ENCODE measurements around the gene POU5F1.
"Not testable (repeated sequence)": the region's sequence is repeated elsewhere in the genome, so short reads cannot be mapped to it uniquely, and the experiment has no call there.

Gene POU5F1

DNA sequence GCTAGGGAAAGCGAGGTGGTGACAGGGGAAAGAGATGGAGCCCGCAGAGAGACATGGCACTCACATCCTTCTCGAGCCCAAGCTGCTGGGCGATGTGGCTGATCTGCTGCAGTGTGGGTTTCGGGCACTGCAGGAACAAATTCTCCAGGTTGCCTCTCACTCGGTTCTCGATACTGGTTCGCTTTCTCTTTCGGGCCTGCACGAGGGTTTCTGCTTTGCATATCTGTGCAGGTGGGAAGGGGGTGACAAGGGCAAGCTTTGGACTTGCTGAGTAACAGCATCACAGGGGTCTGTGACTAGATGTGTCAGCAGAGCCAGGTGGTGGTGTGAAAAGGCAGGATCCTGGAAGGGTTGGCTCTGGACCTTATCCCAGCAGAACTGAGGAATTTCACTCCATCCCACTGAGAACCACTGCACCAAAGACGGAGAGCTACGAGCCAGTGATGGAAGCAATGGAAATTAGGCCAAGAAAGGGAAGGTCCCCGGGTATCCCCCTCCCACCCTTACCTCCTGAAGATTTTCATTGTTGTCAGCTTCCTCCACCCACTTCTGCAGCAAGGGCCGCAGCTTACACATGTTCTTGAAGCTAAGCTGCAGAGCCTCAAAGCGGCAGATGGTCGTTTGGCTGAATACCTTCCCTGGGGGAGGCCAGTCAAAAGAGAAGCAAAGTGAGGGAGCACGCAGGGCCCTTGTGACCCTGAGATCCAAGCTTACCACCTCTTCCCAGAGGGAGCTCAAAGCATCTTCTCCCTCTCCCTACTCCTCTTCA is 5.2 kb downstream of the POU5F1 start:
- DNase-seq = not testable (repeated sequence)

DNA sequence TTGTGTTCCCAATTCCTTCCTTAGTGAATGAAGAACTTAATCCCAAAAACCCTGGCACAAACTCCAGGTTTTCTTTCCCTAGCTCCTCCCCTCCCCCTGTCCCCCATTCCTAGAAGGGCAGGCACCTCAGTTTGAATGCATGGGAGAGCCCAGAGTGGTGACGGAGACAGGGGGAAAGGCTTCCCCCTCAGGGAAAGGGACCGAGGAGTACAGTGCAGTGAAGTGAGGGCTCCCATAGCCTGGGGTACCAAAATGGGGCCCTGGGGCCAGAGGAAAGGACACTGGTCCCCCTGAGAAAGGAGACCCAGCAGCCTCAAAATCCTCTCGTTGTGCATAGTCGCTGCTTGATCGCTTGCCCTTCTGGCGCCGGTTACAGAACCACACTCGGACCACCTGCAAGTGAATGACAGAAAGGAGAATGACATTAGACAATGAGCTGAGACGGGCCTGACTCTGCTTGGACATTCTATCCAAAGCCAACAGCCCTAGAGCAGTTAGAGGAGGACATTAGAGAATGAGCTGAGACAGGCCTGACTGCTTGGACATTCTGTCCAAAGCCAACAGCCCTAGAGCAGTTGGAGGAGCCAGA is 5.9 kb downstream of the POU5F1 start:
- DNase-seq = not testable (repeated sequence)

DNA sequence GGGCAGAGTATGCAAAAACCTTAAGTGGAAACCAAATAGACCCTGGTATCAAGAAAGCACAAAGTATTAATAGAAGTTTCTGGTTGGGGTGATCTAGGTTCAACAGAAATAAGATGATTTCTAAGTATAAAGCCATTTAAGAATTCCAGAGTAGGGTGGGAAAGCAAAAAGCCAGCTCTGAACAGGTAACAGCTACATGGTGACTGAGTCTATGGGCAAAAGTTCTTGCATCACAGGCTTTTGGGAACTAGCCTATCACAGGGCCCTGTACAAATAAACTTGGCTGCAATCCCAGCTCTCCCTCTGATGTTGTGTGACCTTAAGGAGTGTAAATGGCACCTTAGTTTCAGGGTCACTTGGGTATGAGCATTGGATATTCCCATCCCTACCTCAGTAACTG is 6.6 kb downstream of the POU5F1 start:
- DNase-seq = no peak

DNA sequence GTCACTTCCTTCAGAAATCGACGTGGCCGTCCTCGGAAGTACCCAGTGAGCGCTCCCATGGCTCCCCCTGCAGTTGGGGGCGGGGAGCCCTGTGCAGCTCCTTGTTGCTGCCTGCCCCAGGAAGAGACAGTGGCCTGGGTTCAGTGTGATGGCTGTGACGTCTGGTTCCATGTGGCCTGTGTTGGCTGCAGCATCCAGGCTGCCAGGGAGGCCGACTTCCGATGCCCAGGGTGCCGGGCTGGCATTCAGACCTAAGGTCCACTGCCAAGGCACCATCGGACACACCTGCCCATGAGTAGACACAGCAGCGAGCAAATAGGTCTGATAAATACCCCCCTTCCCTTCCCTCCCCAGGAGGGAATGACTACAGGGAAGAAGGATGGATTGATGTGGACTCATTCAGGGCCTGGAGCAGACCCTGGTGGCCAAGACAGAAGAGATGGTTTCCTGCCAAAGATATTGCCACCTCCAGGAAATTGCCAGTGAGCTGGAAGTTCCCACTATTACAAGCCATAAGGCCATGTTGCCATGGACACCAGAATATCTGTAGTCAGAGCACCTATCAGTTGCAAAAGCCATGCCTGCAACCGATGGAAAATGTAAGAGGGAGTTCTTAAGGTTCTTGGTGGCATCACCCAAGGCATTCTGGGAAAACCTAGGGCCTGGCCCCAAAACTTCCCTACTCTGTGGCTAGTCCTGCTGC is 7.9 kb downstream of the POU5F1 start:
- DNase-seq = no peak

DNA sequence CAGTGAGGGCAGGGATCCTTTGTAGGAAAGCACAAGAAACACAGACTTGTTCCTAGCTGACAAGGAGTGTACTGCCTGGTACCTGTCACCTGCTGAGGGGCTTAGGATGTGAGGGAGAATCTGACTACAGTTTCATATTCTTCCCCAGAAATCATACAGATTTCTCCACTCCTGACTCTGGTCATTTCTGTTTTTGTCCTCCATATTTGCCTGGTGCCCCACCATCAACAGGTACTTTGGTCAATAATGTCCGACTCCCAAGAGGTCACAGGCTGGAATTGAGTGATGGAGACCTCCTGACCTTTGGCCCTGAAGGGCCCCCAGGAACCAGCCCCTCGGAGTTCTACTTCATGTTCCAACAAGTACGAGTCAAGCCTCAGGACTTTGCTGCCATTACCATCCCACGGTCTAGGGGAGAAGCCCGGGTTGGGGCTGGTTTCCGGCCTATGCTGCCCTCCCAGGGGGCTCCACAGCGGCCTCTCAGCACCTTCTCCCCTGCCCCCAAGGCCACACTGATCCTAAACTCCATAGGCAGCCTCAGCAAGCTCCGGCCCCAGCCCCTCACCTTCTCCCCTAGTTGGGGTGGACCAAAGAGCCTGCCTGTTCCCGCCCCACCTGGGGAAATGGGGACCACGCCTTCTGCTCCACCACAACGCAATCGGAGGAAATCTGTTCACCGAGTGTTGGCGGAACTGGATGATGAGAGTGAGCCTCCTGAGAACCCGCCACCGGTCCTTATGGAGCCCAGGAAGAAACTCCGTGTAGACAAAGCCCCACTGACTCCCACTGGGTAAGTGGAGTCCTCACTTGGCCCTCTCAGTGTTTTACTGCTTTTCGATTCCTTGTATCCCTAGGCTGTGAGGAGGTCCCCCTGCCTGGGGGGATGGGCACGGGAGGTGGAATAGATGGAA is 9.0 kb downstream of the POU5F1 start:
- DNase-seq = no peak

DNA sequence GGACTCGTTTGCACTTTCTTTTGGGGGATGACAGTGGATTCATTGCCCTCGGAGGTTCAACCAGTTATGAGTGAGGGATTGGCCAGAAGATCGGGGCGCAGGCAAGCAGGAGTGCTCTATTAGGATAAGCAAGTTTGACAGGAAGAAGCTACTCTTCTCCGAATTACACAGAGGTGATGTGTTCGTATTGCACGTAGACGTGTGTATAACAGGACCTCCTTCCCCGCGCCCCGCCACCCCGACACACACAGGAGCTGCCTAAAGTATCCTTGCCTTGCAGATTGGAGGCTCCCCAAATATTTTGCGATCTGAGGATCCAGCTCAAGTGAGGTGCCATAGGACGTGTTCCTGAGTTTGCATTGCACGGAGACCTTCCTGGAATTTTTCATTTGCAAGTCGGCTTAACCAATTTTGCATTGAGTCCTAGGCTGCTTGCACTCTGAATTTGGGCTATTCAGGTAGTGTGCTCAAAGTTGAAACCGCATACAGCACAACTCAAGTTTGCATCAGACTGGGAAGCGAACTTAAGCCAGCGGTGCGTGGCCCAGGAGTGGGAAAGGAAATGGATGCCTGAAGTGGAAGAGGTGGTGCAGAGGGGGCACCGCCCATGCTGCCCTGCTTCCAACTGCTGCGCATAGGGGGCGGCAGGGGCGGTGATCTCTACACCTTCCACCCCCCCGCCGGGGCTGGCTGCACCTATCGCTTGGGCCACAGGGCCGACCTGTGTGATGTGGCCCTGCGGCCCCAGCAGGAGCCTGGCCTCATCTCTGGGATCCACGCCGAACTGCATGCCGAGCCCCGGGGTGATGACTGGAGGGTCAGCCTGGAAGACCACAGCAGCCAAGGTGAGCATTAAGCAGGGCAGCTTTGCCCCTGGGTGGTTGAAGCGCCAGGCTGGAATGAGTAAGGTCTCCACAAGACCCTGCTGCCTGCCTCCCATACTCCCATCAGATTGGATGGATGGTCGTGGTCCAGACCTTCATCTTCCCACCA is 11.3 kb downstream of the POU5F1 start:
- peak in 2 of 4 experiments; percentile 5 to 7 for DNase-seq

DNA sequence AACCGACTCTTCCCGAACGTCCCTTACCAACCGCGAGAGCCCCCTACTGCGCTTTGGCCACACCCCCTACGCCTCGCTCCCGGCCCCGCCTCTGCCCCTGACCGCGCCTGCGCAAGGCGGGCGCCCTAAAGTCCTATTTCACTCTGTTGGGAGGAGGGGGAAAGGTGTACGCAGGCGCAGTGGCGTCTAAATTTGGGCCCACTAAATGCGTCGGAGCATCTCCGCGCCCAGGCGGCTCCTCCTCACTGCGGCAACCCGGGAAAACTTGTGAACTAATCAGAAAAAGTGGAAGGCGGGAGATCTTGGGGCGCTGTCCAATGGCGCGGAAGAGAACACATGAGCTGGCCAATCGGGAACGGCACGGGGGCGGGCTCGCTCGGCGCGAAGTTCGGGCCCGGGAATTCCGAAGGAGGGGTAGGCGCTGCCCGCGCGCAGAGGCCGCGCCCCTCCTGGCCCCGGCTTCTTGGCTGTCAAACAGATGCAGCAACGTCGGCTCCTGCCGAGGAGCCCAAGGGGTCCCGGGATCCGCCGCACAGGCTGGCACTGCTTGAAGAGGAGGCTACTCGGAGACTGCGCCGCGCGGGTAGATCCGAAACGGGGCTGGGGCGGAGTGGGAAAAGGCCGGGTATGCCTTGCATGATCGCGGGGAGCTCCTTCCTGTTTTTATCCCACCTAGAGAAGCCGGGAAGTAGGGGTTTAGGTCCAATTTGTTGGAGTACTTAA is 12.2 kb downstream of the POU5F1 start, which contains the start of gene TCF19:
TSS of gene TCF19 (plus strand) at position 450 of the 723 bp plus-strand sequence. CDS start 881 bp downstream, outside the sequence.
- DNase-seq = peak; percentile 97 to 98 (median 98)

DNA sequence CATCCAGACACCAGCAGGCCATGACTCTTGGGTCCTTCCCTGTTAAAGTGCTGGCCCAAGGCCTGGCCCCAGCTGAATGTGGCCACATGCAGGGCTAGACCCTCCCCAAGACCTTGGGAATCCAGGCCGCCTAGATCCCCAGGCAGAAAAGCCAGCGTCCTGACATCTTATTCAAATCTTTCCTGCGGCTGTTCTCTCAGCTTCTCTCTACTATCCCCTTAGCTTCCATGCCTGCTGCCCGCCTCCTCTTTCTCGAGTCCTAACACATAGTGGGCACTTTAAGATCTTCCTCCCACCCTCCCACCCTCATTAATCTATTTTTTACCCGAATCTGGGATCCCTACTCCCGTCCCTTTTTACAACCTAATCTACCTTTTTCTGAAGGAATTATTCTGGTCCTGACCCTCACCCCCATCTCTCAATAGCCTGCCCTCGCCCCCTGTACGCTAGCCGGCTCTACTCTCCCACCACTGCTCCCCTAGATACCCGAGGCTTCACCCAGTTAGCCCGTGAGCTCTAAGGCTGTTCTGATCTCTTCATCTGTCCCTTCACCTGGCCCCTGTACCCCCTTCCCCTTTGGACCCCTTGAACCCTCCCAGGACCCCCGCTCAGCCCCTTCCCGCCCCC is 12.9 kb downstream of the POU5F1 start, which contains the start of gene CCHCR1:
TSS of gene CCHCR1 (minus strand) at position 290 of the 627 bp plus-strand sequence. CDS start at position 88, 202 bp downstream.
- no peak for DNase-seq

DNA sequence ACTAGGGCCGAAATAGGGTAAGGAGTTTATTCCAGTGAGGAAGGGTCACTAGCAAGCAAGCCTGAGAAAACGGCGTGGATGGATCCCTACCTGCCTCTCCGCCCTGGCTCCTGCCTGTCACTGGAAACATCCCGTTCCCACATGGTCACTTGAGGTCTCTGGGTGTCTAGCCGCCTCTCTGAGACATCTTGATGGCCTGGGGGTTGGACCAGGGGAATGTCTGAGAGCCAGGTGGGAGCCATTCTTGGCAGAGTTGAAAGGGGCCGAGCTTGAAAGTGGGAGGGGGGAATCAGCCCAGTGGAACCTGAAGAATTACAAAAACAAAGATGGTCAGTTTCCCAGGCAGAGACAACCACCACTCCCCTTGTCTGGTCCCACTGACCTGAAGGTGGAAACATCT is 13.8 kb downstream of the POU5F1 start:
- no peak for DNase-seq

DNA sequence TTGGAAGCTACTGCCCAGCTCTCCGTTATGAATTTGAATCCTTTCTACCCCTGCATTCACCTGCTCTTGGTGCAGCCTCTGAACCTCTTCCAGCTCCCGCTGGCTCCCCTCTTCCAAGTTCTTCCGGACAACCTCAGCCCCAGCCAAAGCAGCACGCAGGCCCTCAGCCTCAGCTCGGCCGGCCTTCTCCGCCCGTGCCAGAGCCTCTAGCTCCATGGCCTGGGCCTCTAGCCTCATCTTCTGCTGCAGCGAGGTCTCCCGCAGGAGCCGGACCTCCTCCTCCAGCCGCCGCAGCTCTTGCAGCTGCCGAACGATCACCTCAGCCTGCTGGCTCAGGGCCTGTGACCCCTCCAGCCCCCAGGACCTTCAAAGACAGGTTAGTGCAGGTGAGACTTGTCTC is 16.0 kb downstream of the POU5F1 start:
- no peak for DNase-seq

DNA sequence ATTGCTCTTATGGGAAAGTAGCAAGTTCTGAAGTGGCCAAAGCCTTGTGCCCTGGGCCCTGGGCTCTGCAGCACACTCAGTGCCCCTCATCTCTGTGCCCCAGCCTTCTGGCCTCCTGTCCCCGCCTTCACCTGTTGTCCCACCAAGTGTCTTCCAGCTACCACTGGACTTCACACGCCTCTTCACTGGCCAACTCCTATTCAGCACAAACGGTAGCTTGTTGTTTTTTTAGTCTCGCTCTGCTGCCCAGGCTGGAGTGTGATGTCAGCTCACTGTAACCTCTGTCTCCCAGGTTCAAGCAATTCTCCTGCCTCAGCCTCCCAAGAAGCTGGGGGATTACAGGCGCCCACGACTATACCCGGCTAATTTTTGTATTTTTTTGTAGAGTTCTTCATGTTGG is 17.7 kb downstream of the POU5F1 start:
- no peak for DNase-seq

DNA sequence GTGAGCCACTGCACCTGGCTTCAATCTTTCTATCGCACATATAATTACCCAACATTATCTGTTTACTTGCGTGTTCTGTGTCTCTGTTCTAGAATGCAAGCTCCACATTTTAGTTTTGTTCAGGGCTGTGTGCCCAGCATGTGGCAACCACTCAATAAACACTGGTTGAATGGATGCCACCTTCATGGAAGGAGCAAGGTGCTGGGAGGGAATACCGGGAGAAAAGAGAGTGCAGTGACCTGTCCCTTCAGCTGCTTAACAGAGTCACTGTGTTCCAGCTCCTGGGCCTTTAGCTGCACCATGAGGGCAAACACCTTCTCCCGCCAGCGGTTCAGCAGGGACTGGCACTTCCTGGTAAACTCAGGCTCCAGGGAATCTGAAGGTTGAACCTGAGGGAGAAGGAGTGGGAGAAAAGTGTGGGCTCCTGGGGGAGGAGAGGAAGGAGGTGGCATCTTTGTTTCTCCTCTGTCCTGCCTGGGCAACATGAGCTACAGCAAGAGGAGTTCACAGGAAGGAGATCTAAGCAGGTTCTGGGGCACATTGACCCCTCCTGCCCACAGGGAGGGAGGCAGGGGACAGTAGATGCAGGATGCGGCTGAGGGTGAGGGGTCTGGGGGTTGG is 20.5 kb downstream of the POU5F1 start:
- no peak for DNase-seq

DNA sequence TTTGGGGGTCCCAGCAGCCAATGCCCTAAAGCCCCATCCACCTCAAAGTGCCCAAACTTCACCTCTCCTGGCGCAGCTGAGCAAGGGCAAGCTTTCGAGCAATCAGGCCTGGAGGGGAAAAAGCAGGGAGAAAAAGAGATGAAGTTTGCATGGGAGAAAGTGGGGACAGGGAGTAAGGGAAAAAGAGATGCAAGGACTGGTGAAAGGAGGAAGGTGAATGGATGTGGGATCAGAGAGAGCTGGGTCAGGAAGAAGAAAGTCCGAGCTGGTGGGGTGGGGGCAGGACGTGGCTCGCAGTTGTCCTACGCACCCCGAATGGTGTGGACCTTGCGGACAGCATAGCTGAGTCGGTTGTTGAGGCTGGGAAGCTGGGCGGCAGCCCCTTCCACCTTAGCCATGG is 25.1 kb downstream of the POU5F1 start:
- no peak for DNase-seq

DNA sequence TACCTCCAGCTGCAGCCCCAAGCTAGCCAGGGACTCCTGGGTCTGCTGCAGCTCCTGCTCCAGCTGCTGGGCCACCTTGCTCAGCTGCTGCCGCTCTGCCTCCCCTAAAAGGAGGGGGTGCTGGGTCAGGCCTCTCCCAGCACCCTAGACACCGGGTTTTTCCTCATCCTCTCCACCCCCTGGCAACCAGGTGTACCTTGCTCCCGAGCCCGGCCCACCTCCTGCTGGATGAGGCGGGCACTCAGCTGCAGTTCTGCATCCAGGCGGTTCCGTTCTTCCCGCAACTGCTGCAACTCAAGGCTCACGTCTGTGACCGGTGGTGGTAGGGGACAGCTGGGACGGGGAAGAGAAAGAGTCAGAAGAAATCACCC is 25.5 kb downstream of the POU5F1 start:
- no peak for DNase-seq

DNA sequence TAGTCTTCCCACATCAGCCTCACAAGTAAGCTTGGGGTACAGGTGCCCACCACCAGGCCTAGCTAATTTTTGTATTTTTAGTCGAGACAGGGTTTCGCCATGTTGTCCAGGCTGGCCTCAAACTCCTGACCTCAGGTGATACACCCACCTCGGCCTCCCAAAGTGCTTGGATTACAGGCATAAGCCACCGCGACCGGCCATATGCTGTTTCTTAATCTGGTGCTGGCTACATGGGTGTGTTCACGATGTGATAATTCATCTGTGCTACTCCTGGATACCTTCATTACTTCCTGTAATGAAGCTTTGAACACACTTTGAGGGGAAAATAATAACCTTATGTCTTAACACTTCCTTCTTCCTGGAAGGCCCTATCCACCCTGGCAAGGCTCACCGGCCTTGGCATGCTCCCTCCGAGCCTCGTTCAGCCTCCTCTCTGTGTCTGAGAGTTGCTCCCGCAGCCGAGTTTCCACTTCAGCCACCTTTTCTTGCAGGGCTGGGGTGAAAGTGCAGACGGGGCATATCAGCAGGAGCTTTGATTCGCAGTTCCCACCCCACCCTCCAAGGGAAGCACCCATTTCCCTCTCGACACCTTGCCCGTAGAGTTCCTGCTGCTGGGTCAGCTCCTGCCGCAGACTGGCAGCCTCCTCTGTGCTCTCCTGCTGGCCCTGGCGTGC is 26.0 kb downstream of the POU5F1 start:
- no peak for DNase-seq

DNA sequence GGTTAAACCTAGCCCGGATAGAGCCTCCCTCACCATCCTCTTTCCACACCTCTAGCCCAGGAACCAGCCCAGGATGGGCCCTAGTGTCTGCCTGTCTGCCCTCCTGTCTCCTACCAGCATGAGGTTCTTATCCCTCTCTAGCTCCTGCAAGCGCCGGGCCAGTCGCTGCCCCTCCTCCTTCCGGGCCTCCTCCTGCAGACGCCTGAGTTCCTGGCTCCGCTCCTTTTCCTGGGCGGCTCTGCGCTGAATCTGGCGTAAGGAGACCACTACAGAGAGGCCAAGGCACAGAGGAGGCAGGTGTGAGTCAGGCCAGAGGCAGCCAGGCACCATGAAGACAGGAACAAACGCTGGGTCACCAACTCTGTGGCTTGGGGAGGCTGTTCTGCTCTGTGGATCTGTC is 27.3 kb downstream of the POU5F1 start:
- DNase-seq = no peak

DNA sequence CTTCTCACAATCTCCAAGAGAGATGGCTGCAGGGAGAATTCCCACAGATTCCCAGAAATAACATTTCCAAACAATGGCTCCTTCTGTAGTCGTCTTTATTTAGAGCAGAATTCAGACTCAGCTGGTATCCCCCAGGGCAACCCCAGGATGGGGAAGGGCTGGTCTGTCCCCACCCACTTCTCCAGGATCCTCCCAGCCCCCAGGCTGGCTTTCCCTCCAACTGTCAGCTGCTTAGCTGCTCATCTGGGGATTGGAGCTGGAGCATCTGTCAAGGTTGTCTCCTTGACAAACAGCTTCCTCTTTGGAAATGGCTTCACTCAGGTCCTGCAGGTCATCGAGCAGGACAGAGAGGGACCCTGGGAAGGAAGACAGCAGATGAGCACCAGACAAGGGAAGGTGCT is 28.1 kb downstream of the POU5F1 start:
- no peak for DNase-seq

DNA sequence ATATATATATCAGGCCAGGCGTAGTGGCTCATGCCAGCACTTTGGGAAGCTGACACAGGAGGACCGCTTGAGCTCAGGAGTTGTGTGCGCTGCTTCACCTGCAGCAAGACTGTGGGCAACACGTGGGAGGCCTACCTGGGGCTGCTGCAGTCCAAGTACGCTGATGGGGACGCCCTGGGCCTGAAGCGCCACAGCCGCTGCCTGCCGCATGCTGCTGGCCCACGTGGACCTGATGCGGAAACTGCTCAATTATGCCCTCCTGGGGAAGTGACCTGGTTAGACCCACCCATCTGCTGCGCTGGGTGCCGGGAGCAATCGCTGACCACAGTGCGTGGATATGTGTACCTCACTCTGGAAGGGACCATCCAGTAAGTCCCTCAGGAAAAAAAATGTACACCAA is 29.8 kb downstream of the POU5F1 start:
- DNase-seq = no peak

DNA sequence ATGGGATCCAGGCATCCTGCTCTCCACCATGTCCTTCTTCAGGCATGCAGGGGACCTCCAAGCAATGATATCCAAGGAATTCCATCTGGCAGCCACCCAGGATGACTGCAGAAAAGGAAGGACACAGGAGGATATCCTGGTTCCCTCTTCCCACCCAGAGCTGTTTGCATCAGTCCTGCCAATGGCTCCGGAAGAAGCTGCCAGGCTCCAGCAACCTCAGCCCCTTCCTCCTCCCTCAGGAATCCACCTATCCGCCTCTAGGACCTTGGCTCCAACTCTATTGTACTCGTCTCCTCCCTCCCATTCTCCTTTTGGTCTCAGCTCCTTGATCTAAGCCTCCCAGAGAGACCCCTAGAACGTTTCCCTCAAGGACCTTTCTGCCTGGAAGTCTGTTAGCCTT is 30.9 kb downstream of the POU5F1 start:
- DNase-seq = no peak
